ENCODE measurements around the gene GRHL1.

The GRHL1 gene

GRCh38 chr2:10003206-10004125 is 52.0 kb downstream of the GRHL1 start:
- Histone ChIP-seq H3K9me3 (no peaks in the 10 kb centered on the region), H3K36me3 (no peaks in the 10 kb centered on the region), H3K4me1 (ENCODE audit: control insufficient read depth in 1 of 2, insufficient read depth in 1 of 2, low read depth in 1 of 2, low read length in 1 of 2) (peaks cover 10% of the 10 kb centered on the region in 2 experiments), H3K27me3 (peaks cover 49% of the 10 kb centered on the region), H3K27ac (no peak overlapping the region), H3K4me3 (ENCODE audit: low read depth in 1 of 2, low read length in 1 of 2) (no peak overlapping the region)
- TF ChIP-seq, protein P1, sequence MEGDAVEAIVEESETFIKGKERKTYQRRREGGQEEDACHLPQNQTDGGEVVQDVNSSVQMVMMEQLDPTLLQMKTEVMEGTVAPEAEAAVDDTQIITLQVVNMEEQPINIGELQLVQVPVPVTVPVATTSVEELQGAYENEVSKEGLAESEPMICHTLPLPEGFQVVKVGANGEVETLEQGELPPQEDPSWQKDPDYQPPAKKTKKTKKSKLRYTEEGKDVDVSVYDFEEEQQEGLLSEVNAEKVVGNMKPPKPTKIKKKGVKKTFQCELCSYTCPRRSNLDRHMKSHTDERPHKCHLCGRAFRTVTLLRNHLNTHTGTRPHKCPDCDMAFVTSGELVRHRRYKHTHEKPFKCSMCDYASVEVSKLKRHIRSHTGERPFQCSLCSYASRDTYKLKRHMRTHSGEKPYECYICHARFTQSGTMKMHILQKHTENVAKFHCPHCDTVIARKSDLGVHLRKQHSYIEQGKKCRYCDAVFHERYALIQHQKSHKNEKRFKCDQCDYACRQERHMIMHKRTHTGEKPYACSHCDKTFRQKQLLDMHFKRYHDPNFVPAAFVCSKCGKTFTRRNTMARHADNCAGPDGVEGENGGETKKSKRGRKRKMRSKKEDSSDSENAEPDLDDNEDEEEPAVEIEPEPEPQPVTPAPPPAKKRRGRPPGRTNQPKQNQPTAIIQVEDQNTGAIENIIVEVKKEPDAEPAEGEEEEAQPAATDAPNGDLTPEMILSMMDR (IDR thresholded peaks at IDR 0.05): no peak

GRCh38 chr2:10004401-10004800 is 52.9 kb downstream of the GRHL1 start:
- peaks cover 58% of the 10 kb centered on the region for H3K27me3 ChIP-seq
- TF ChIP-seq, protein P1 (IDR thresholded peaks at IDR 0.05): no peak
- H3K4me1 ChIP-seq (ENCODE audit: control insufficient read depth in 1 of 2, insufficient read depth in 1 of 2, low read depth in 1 of 2, low read length in 1 of 2): peaks cover 10% of the 10 kb centered on the region in 2 experiments
- H3K4me3 ChIP-seq (ENCODE audit: low read depth in 1 of 2, low read length in 1 of 2): no peak overlapping the region
- H3K27ac ChIP-seq: no peak overlapping the region
- H3K9me3 ChIP-seq: no peaks in the 10 kb centered on the region
- H3K36me3 ChIP-seq: no peaks in the 10 kb centered on the region

DNA sequence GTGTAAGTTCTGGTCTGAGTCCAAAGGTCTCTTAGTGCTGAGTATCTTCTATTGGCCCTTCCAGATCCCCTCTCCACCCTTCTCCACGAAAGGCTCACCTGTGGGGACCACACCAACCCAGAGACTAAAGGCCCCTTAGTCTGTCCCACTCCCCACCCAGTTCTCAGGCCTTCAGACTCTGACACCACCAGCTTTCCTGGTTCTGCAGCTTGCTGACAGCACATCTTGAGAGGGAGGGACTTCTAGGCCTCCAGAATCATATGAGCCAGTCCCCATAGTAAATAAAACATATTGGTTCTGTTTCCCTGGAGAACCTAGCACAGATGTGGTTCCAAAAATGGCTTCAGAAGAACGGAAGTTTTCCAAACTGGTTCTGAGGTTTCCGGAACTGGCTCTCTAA is 53.3 kb downstream of the GRHL1 start:
- Histone ChIP-seq H3K4me1 (ENCODE audit: control insufficient read depth in 1 of 2, insufficient read depth in 1 of 2, low read depth in 1 of 2, low read length in 1 of 2) (peaks cover 10% of the 10 kb centered on the region in 2 experiments), H3K9me3 (no peaks in the 10 kb centered on the region), H3K4me3 (ENCODE audit: low read depth in 1 of 2, low read length in 1 of 2) (no peak overlapping the region), H3K36me3 (no peaks in the 10 kb centered on the region), H3K27me3 (peaks cover 59% of the 10 kb centered on the region), H3K27ac (no peak overlapping the region)
- TF ChIP-seq, protein P1 (IDR thresholded peaks at IDR 0.05): no peak

GRCh38 chr2:10005461-10006235 is 54.2 kb downstream of the GRHL1 start:
- H3K27ac ChIP-seq: no peak overlapping the region
- peaks cover 10% of the 10 kb centered on the region in 2 experiments for H3K4me1 ChIP-seq (ENCODE audit: control insufficient read depth in 1 of 2, insufficient read depth in 1 of 2, low read depth in 1 of 2, low read length in 1 of 2)
- H3K36me3 ChIP-seq: no peaks in the 10 kb centered on the region
- H3K9me3 ChIP-seq: no peaks in the 10 kb centered on the region
- TF ChIP-seq, protein P1 (IDR thresholded peaks at IDR 0.05): no peak
- peaks cover 59% of the 10 kb centered on the region for H3K27me3 ChIP-seq
- H3K4me3 ChIP-seq (ENCODE audit: low read depth in 1 of 2, low read length in 1 of 2): no peak overlapping the region

- H3K27me3 ChIP-seq: peaks cover 59% of the 10 kb centered on the region
- no peak overlapping the region for H3K27ac ChIP-seq
- H3K4me3 ChIP-seq (ENCODE audit: low read depth in 1 of 2, low read length in 1 of 2): no peak overlapping the region
- H3K36me3 ChIP-seq: no peaks in the 10 kb centered on the region
- H3K4me1 ChIP-seq (ENCODE audit: control insufficient read depth in 1 of 2, insufficient read depth in 1 of 2, low read depth in 1 of 2, low read length in 1 of 2): peaks cover 8% of the 10 kb centered on the region in 2 experiments
- no peaks in the 10 kb centered on the region for H3K9me3 ChIP-seq
- TF ChIP-seq, protein P1 (IDR thresholded peaks at IDR 0.05): no peak
Observed at GRCh38 chr2:10006236-10007161, 55.0 kb downstream of the GRHL1 start.

Data from neutrophil (primary cell).